Suprapubic skin (tissue), 4 donors: Measurements from ENCODE around the gene SHPK. TPM values are rescaled to one million over a fixed set of nuclear protein-coding genes. Genes with fewer than 3 reads are reported as not detected.

ENCODE experiments used
- DNase-seq, 2 donors: peaks; one replicate each; pipeline ENCODE4 v3.0.0-alpha.2; 2019; ENCODE audit warnings: low spot score in 2 of 2
- H3K27ac ChIP-seq: fragments of 200-600 bp; sonication (generic); one replicate; pipeline ENCODE4 v1.5.1; 2019
- H3K27me3 ChIP-seq: fragments of 200-600 bp; sonication (generic); one replicate; pipeline ENCODE4 v1.5.1; 2019
- H3K36me3 ChIP-seq: fragments of 200-600 bp; sonication (generic); one replicate; pipeline ENCODE4 v1.5.1; 2019
- H3K4me1 ChIP-seq: fragments of 200-600 bp; sonication (generic); one replicate; pipeline ENCODE4 v1.5.1; 2019
- H3K4me3 ChIP-seq: fragments of 200-600 bp; sonication (generic); one replicate; pipeline ENCODE4 v1.5.1; 2019; ENCODE audit warnings: mild to moderate bottlenecking
- H3K9me3 ChIP-seq: fragments of 200-600 bp; sonication (generic); one replicate; pipeline ENCODE4 v1.5.1; 2019
- CTCF ChIP-seq, 2 donors: fragments of 200-600 bp in 1 of 2; fragments of 450-650 bp in 1 of 2; sonication (generic) in 1 of 2; IDR thresholded peaks; one replicate each; pipeline ENCODE4 v1.5.1; 2016 to 2019; ENCODE audit warnings: antibody characterized with exemption in 2 of 2, mild to moderate bottlenecking in 1 of 2, moderate library complexity in 1 of 2
- EP300 ChIP-seq: sonication (generic); formaldehyde crosslinking; IDR thresholded peaks from one replicate; pipeline ENCODE4 v1.6.1; 2017; ENCODE audit warnings: antibody characterized with exemption
- POLR2A ChIP-seq, 2 donors: fragments of 450-650 bp; IDR thresholded peaks; one replicate each; pipeline ENCODE4 v1.6.1; 2017; ENCODE audit warnings: antibody characterized with exemption in 2 of 2, mild to moderate bottlenecking in 2 of 2, moderate library complexity in 2 of 2
- POLR2AphosphoS5 ChIP-seq, 3 donors: sonication (generic); formaldehyde crosslinking; IDR thresholded peaks; one replicate each; pipeline ENCODE4 v1.6.1; 2017; ENCODE audit warnings: antibody characterized with exemption in 3 of 3
- WGBS: methylation state at CpG from one replicate; pipeline ENCODE4 v1.1.5; 2018; 5-methylcytosine and 5-hydroxymethylcytosine counted together
- total RNA-seq, 4 donors: library from RNA; depleted of rRNA; stranded (reverse); fragments of >200 nt; gene quantifications; one replicate each; pipeline ENCODE4 v1.1.0, GENCODE V29; 2016

Gene SHPK
- total RNA-seq, 4 donors from 2014 or later, result 19.0 to 21.9 (median 20.4) TPM

DNA sequence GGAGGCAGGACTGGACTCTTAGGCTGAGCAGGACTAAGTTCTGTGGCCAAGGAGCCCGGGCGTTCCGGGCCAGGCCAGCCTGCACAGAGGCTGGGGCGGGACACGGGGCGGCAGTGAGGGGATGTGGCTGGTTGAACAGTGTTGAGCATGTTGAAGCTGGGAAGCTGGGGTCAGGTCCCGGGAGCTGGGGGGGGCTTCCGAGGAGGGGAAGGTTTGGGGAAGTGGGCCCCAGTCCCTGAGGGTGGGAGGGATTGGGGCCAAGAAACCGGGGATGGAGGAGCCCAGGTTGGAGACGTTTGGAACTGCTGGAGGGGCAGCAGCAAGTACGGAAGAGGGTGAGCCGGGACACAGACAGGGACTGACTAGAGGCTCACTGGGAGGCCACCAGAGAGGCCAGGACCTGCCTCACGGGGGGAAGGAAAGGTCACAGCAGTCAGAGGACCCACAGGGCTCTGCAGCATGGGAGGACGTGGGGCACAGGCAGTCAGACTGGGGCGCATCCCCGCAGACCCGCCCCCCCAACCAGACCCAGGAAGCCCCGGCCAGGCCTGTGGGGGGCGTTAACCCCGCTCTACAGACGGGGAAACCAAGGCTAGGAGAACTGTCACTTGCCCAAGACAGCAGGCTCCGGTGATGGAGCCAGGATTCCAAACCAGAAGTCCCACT is 22.9 kb upstream of the SHPK start:
- WGBS, result 43% methylated on average over 14 of the region's 22 CpGs
- no peak for DNase-seq
- Histone ChIP-seq H3K27me3 (no peaks in the 10 kb centered on the region), H3K4me1 (peaks cover 33% of the 10 kb centered on the region), H3K4me3 (no peak overlapping the region), H3K27ac (peak overlapping the region; percentile 85), H3K36me3 (peaks cover 44% of the 10 kb centered on the region), H3K9me3 (no peaks in the 10 kb centered on the region)
- TF ChIP-seq CTCF (IDR thresholded peaks at IDR 0.05) (no peak), POLR2AphosphoS5 (IDR thresholded peaks at IDR 0.05) (no peak), EP300 (no peak), POLR2A (IDR thresholded peaks at IDR 0.05) (no peak)

GRCh38 chr17:3657874-3658783 is 22.1 kb upstream of the SHPK start:
- DNase-seq, result no peak
- H3K36me3 ChIP-seq, result peaks cover 37% of the 10 kb centered on the region
- no peak overlapping the region for H3K4me3 ChIP-seq
- H3K27ac ChIP-seq, result peak overlapping the region; percentile 85
- no peaks in the 10 kb centered on the region for H3K9me3 ChIP-seq
- H3K4me1 ChIP-seq, result peaks cover 33% of the 10 kb centered on the region
- no peak for TF ChIP-seq POLR2AphosphoS5 (IDR thresholded peaks at IDR 0.05)
- TF ChIP-seq CTCF (IDR thresholded peaks at IDR 0.05), result no peak
- no peak for TF ChIP-seq EP300
- TF ChIP-seq POLR2A (IDR thresholded peaks at IDR 0.05), result no peak
- no peaks in the 10 kb centered on the region for H3K27me3 ChIP-seq
- 81% methylated on average over 23 of the region's 42 CpGs for WGBS

GRCh38 chr17:3657588-3657869 is 21.5 kb upstream of the SHPK start:
- Histone ChIP-seq H3K4me3 (no peak overlapping the region), H3K4me1 (peaks cover 33% of the 10 kb centered on the region), H3K36me3 (peaks cover 31% of the 10 kb centered on the region), H3K9me3 (no peaks in the 10 kb centered on the region), H3K27ac (no peak overlapping the region), H3K27me3 (no peaks in the 10 kb centered on the region)
- WGBS, result 74% methylated on average over 6 of the region's 7 CpGs
- no peak for DNase-seq
- TF ChIP-seq EP300 (no peak), CTCF (IDR thresholded peaks at IDR 0.05) (no peak), POLR2A (IDR thresholded peaks at IDR 0.05) (no peak), POLR2AphosphoS5 (IDR thresholded peaks at IDR 0.05) (no peak)

GRCh38 chr17:3656755-3657587 is 20.9 kb upstream of the SHPK start:
- peaks cover 33% of the 10 kb centered on the region for H3K4me1 ChIP-seq
- no peak for DNase-seq
- H3K27ac ChIP-seq, result no peak overlapping the region
- H3K27me3 ChIP-seq, result no peaks in the 10 kb centered on the region
- no peak overlapping the region for H3K4me3 ChIP-seq
- no peaks in the 10 kb centered on the region for H3K9me3 ChIP-seq
- peaks cover 25% of the 10 kb centered on the region for H3K36me3 ChIP-seq
- WGBS, result 81% methylated on average over 16 of the region's 16 CpGs
- TF ChIP-seq CTCF (IDR thresholded peaks at IDR 0.05), result no peak
- TF ChIP-seq EP300, result no peak
- no peak for TF ChIP-seq POLR2AphosphoS5 (IDR thresholded peaks at IDR 0.05)
- TF ChIP-seq POLR2A (IDR thresholded peaks at IDR 0.05), result no peak
